ENCODE results near the gene CCNF.

CCNF gene

GRCh38 chr16:2457946-2458345 is 28.7 kb downstream of the CCNF start:
- no peak for DNase-seq (ENCODE audit: low read depth)
- TF ChIP-seq CTCF (IDR thresholded peaks at IDR 0.05; ENCODE audit: low read length, missing control alignments): no peak
- H3K4me3 ChIP-seq (replicated peaks; ENCODE audit: low read depth, low read length): no peak overlapping the region

- no peak for DNase-seq (ENCODE audit: low read depth)
- peak overlapping the region; percentile 67 for H3K4me3 ChIP-seq (replicated peaks; ENCODE audit: low read depth, low read length)
- TF ChIP-seq CTCF (IDR thresholded peaks at IDR 0.05; ENCODE audit: low read length, missing control alignments): no peak
Observed at GRCh38 chr16:2458887-2459646, 29.8 kb downstream of the CCNF start.

- peak within 1 kb of the TSS; percentile 67 for H3K4me3 ChIP-seq (replicated peaks; ENCODE audit: low read depth, low read length)
- no peak for TF ChIP-seq CTCF (IDR thresholded peaks at IDR 0.05; ENCODE audit: low read length, missing control alignments)
- peak; percentile 89 for DNase-seq (ENCODE audit: low read depth)
Observed at GRCh38 chr16:2459647-2460390, 30.6 kb downstream of the CCNF start, which contains the start of gene TEDC2. TEDC2 (plus strand) TSS chr16:2460109; CDS start chr16:2460145, 36 bp downstream.

GRCh38 chr16:2460391-2460713 is 31.1 kb downstream of the CCNF start:
- no peak for DNase-seq (ENCODE audit: low read depth)
- H3K4me3 ChIP-seq (replicated peaks; ENCODE audit: low read depth, low read length): peak overlapping the region; percentile 67
- no peak for TF ChIP-seq CTCF (IDR thresholded peaks at IDR 0.05; ENCODE audit: low read length, missing control alignments)

- TF ChIP-seq CTCF (IDR thresholded peaks at IDR 0.05; ENCODE audit: low read length, missing control alignments): no peak
- H3K4me3 ChIP-seq (replicated peaks; ENCODE audit: low read depth, low read length): peak overlapping the region; percentile 67
- DNase-seq (ENCODE audit: low read depth): no peak
Observed at GRCh38 chr16:2460916-2461315, 31.7 kb downstream of the CCNF start.

GRCh38 chr16:2462031-2462866 is 33.0 kb downstream of the CCNF start:
- TF ChIP-seq CTCF (IDR thresholded peaks at IDR 0.05; ENCODE audit: low read length, missing control alignments): no peak
- DNase-seq (ENCODE audit: low read depth): no peak
- no peak overlapping the region for H3K4me3 ChIP-seq (replicated peaks; ENCODE audit: low read depth, low read length)
